Adrenal gland (tissue), 5 donors: ENCODE results near the gene PPP1R10.

Source experiments
- POLR2A ChIP-seq, 2 donors: fragments of 450-650 bp; IDR thresholded peaks; one replicate each; pipeline ENCODE4 v1.6.1; 2017; ENCODE audit warnings: antibody characterized with exemption in 2 of 2, mild to moderate bottlenecking in 2 of 2, moderate library complexity in 1 of 2
- TF ChIP-seq, protein P1 (sequence below), 6 experiments: fragments of 450-650 bp in 4 of 6; fragments of 200-600 bp in 2 of 6; sonication (generic) in 1 of 6; IDR thresholded peaks; 1 replicate in 5 of 6; 2 replicates in 1 of 6; pipeline versions ENCODE4 v1.5.1 to v1.8.0; 2016 to 2021; ENCODE audit warnings: antibody characterized with exemption in 6 of 6, mild to moderate bottlenecking in 2 of 6, moderate library complexity in 1 of 6
- donor health status: DM: no; HTN: no; CAD: no.

- TF ChIP-seq, protein P1, sequence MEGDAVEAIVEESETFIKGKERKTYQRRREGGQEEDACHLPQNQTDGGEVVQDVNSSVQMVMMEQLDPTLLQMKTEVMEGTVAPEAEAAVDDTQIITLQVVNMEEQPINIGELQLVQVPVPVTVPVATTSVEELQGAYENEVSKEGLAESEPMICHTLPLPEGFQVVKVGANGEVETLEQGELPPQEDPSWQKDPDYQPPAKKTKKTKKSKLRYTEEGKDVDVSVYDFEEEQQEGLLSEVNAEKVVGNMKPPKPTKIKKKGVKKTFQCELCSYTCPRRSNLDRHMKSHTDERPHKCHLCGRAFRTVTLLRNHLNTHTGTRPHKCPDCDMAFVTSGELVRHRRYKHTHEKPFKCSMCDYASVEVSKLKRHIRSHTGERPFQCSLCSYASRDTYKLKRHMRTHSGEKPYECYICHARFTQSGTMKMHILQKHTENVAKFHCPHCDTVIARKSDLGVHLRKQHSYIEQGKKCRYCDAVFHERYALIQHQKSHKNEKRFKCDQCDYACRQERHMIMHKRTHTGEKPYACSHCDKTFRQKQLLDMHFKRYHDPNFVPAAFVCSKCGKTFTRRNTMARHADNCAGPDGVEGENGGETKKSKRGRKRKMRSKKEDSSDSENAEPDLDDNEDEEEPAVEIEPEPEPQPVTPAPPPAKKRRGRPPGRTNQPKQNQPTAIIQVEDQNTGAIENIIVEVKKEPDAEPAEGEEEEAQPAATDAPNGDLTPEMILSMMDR (IDR thresholded peaks at IDR 0.05) = no peak
- TF ChIP-seq POLR2A (IDR thresholded peaks at IDR 0.05) = no peak
Observed at GRCh38 chr6:30571762-30572082, 45.3 kb downstream of the PPP1R10 start.
